Renal cortex interstitium (tissue), 11 donors: Measurements from ENCODE around the gene SGCD. TPM values are rescaled to one million over a fixed set of nuclear protein-coding genes. Genes with fewer than 3 reads are reported as not detected.

ENCODE experiments used
- DNase-seq, 11 donors: peaks; one replicate each; pipeline ENCODE4 v3.0.0-alpha.2; 2013; ENCODE audit warnings: low read depth in 9 of 11, low spot score in 4 of 11; ENCODE audit errors: extremely low read depth in 1 of 11
- polyA plus RNA-seq, 3 donors: library from polyadenylated mRNA; unstranded; fragments of 120-200 nt; gene quantifications; one replicate each; pipeline ENCODE4 v1.2.1, GENCODE V29; 2013; ENCODE audit not compliant: insufficient read length in 3 of 3

SGCD gene
- polyA plus RNA-seq, 3 donors: 5.0 to 6.9 (median 5.6) TPM

DNA sequence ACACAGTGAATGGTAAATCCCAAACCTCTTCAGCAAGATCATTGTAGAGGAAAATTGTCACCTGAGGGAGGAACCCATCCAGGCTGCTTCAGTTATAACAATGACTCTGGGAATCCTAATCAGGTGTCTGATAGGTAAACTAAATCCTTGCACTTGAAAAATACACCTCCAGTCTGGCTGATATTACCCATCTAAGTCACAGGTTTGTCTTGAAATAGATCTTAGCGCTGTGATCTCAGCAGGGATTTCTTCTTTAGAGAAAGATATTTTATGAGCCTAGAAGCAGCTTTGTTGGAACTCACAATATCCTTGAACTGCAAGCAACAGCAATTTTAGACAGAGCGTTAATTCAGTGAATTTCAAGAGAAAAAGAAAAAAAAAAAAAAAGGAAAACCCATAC, 149.7 kb downstream of the SGCD start:
- no peak for DNase-seq

DNA sequence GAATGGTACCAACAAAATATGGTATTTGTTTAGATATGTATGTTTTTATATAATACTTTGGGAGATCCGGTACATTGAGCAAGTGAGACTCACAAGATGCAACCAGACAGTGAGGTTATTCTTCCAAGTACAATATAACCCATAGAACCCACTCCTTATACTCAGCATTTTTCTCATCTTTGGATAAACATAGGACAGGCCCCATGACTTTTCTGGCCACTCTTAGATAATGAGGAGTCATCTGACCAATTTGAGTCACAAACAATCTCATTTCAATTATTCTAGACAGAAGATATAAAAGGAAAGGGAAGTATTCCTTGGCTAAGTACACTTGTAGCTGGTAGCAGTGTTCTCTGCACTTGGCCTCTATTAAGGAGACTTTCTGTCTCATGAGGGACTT, 150.2 kb downstream of the SGCD start:
- DNase-seq: no peak

DNA sequence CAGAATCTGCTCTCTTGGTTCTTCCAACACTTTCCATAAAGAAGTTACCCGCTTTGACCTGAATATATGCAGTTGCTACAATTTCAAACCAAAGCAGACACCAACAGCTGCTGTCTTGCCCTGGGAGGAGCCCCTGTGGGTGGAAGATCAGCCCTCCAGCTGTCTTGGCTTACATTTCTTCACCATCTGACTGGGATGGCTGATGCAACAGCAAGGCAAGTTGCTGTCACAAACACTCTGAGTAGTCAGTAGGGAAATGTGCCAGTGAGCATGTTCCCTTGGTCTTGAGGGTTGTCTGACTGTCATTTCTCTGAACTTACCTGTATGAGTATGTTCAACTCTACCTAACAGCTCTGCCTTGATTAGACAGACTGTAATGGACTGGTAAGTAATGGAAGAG, 152.9 kb downstream of the SGCD start:
- DNase-seq: no peak

DNA sequence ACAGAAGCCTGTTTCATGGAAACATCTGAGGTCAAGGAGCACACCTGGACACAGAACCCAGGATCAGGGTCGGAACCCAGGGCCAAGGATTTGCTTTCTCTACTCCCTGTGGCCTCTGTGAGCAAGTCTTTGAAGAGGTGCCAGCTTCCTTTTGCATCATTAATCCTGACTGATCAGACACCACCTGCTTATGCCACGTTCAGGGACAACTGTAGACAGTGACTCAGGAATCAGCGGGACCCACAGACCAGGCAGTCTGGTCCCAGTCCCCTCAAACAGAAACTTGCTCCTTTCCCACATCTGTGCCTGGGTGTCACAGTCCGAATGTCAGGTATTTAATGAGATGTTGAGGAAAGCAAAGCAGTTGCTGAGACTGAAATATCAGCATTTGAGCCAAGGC, 154.8 kb downstream of the SGCD start:
- peak in 1 of 11 donors; percentile 16 for DNase-seq

DNA sequence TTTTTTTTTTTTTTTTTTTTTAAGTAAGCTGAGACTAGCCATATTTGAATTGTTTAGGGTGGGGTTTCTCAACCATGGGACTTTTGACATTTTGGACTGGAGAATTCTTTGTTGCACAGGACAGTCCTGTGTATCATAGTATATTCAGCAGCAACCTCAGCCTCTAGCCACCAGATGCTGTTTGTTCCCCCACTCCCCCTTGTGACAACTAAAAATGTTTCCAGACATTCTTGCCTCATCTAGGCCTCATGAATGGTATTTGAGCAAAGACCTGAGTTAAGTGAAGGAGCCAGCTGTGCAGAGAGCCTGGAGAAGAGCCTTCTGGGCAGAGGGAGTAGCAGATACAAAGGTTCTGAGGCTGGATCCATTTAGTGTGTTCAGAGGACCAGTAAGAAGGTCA, 155.9 kb downstream of the SGCD start:
- no peak for DNase-seq

DNA sequence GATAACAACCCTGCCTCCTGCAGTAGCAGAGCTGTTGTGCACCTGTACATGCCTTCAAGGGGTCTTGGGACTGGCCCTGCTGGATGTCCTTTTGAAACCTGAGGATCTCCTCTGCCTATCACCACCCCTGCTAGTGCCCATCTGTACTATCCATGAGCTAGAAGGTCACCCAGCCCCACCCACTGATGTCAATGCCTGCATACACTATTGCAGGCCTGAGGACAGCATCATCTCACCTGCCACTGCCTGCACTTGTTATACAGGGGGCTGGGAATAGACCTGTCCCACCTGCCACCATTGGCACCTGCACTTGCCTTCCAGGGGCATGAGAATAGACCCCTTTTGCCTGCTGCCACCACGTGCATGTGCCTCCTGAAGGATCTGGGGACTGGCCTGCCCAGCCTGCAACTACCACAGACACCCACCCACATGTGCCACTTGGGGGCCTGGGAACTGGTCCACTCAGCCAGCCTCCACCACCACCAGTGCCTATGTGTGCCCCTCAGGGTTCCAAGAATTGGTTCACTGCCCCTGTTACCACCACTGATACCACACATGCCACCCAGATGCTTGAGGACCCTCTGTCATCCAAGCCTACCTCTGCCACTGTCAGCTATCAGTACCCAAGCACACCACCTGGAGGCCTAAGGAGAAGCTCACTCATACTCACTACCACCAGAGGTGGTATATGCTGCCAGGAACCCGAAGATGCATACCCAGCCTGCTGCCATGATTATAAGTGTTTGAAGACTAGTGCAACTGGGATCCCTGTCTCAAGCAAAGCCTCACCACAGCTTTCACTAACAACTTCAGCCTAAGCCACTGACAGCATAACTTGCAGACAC, 159.7 kb downstream of the SGCD start:
- DNase-seq: no peak

DNA sequence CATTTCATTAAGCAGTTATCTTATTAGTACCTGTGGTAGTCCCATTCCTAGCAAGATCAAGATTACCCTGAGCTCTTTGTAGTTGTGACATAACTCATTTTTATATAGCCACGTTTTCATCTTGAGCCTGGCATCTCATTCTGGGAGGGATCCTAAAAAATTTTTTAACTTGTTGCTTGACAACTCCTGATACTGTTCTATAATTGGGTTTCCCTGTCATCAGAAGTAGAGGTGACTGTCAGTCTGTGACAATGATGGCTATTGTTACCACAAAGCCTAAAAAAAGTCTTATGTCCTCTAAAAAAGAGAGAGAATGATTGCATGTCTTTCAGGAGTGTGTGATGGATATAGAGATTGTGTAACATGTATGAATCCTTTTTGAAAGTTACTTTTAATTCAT, 164.8 kb downstream of the SGCD start:
- no peak for DNase-seq

DNA sequence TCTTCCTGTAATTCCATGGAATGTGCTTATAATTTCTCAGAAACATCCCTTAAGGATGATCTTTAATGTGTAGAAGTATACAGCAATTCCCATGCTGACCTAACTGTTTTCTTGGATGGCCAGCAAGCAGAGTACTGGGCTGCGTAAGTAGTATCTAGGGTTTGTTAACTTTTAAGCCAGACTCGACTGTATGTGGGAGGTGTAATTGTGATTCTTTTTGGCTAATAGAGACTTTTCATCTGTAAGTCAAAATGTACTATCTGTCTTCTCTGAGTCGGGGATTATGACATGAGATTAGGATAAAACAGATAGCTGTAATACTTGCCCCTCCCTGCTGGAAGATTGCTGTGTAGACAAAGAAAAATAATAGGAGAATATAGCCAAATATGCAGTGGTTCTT, 169.3 kb downstream of the SGCD start:
- DNase-seq: no peak

DNA sequence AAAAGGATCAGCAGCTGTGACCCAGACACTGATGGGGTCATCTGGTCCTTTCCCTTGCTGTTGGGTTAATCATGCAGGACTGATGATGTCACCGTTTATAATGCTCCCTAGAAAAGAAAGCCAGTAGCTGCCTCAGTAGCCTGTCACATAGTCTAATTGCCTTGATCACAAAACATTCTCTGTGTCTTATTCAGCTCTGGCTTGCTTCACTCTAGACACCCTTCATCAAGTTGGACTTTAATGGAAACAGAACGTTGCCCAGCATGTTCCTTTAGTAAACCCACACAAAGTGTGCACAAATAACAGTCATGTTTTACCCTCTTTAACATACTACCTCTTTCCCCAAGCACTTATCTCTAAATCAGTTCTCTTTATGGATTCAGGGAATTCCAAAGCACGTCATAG, 170.8 kb downstream of the SGCD start:
- no peak for DNase-seq

DNA sequence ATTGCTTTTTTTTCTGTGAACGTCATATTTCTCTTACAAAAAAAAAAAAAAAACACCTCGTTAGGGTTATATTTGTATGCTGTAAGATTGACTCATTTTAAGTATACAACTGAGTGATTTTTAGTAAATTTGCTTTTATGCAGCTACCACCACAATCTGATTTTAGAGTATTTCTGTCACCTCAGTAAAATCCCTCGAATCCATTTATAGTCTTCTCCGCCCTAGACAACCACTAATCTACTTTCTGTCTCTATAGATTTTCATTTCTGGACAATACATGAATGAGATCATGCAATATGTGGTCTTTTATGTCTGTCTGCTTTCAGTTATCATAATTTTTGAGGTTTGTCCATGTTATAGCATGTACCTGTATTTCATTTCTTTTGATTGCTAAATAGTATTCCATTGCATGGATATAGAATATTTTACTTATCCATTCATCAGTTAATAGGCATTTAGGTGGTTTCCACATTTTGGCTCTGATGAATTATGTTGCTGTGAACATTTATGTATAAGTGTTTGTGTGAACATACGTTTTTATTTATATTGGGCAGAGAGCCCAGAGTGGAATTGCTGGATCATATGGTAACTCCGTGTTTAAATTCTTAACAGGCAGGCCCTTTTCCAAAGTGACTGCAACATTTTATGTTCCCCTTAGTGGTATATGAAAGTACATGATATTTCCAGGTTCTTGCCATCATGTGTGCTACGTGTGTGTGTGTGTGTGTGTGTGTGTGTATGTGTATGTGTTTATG, 171.4 kb downstream of the SGCD start:
- no peak for DNase-seq

DNA sequence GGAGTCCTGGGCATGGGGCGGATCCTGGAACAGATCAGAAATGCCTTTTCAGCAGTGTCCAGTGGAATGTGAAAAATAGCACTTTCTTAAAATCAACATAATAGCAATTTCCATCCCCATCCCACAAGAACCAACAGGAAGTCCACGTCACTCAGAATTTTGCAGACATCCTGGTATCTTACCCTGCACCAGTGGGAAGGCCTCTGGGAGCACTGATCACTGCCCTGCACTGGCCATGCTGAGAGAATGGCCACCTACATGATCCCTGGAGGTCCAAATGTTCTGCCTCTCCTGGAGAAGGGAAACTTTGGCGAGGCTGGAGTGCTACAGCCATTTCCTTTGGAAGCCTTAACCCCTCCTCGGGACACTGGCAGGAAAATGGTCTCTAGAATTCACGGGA, 173.8 kb downstream of the SGCD start:
- DNase-seq: no peak

DNA sequence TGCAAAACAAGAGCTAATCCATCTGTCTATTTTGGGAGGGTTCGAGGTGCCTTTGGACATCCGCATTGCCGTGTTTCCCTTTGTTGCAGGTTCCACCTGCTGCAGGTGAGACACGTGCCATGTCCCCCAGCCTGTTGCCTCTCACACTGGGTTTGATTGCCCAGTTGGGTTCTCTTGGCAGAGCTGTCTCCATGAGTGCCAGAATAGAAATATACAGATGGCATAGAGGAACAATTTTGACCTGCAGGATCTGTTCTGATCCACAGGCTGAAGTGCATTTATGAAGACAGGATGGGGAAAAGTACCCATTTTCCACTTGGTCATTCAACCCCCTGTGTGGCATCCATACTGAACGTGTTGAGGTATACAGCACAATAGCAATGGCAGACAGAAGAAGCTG, 178.1 kb downstream of the SGCD start:
- no peak for DNase-seq

DNA sequence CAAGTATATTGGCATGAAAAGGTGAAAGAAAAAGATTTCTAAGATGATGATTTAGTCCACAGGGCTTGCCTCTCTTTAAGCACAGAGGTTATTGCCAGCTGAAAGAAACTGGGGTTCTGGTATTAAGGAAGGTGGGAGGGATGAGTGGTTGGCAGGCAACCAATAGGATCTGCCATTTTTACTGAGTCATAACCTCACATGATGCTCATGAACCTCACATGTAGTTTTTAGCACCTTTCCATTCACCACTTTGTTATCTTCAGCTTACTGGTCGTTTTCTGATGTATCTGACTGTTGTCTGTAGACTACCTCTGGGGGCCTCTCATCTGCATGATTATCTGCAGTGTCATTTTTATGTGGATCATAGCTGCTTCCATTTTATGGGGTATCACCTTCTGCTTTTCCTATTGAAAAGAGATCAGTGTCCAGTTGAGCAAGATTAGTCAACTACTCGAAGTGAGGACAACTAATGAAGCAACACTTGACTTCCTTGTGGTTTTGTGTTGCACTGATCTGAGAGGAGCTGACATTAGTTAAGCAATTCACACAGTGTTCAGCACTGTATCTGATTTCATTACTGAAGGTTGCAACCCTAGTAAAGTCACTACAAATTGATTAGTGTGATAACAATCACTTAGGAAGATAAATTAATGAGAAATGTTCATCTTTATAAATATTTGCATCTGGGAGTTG, 186.3 kb downstream of the SGCD start:
- DNase-seq: no peak

DNA sequence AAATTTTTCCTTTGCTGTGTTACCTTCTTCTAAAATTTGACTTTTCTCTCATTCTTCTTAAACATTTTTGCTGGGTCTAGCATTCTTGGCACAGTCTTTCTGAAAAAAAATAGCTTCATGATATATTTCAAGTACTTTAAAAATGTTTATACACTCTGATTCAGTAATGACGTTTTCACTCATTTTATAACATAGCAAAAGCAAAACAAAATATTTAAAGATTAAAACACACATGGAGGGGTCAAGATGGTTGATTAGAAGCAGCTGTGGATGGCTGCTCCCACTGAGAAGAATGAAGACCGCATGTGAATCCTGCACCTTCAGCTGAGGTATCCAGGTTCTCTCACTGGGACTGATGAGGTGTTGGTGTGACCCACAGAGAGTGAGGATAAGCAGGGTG, 188.2 kb downstream of the SGCD start:
- peak in 1 of 11 donors; percentile 20 for DNase-seq

DNA sequence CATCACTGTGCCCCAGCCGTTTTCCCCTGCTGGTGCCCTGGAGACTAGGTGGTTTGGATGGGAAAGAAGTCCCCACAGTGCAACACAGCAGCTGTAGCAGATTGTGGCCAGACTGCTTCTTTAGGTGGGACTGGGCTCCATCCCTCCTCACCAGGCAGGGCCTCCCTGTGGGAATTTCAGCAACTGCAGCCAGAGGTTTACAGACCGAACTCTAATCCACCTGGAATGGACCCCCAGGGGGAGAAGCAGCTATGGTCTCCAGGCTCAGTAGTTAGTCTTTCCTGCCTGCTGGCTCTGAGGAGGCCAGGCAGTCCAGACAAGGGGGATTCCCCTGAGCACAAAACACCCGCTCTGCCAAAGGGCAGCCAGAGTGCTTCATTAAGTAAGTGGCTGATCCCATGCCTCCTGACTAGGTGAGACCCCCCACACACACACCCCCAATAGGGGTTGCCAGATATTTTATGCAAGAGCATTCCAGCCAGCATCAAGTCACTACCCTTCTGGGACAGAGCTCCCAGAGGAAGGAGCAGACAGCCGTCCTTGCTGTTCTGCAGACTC, 188.9 kb downstream of the SGCD start:
- DNase-seq: no peak

DNA sequence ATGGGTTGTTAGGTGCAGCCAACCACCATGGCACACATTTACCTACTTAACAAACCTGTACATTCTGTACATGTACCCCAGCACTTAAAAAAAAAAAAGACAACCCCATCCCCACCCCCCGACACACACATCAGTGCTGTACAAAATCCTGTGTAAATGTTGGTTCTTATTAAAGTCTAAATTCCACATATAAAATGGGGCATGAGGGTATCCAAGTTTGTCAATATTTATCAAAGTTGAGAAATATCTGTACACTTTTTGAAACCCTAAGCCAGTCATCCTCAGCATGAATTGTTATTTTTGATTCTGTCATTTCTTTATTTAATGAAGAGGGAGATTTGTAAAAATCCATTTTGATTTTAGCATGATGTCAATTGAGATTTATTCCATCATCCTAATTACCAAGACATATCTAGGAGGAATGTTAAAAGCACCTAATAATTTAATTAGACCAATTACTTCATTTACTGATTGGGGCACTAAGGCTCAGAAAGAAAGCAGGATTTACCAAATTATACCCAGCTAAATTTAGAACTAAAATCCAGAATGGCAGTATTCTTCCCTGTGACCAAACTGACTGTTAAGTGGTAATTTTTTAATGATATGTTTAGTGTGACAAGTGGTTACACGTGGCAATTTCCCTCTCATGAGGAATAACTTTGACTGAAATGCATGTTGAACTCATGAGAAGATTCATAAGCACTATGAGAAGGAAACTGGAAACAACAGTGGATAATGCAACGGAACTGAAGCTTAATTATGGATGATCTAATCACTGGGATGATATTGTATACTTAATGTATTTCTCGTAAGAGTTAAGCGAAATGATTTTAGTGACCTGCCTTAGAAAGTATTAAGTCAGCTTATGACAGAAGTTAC, 195.9 kb downstream of the SGCD start:
- no peak for DNase-seq

DNA sequence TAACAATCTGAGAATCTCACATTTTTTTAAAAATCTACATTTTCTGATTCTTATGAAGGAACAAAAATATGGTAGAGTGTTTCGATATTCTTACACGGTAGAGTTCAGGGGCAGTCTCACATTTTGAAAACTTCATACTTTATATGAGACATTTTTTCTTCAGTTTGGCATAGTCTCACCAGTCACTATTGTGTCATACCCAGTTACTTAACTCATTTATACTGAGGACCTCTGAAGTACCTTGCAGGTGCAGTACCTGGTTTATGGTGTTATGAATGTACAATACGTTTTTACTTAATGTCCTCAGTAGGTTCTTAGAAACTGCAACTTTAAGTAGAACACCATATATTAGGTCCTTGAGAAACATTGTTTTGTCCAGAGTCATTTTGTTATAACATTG, 196.6 kb downstream of the SGCD start:
- no peak for DNase-seq

DNA sequence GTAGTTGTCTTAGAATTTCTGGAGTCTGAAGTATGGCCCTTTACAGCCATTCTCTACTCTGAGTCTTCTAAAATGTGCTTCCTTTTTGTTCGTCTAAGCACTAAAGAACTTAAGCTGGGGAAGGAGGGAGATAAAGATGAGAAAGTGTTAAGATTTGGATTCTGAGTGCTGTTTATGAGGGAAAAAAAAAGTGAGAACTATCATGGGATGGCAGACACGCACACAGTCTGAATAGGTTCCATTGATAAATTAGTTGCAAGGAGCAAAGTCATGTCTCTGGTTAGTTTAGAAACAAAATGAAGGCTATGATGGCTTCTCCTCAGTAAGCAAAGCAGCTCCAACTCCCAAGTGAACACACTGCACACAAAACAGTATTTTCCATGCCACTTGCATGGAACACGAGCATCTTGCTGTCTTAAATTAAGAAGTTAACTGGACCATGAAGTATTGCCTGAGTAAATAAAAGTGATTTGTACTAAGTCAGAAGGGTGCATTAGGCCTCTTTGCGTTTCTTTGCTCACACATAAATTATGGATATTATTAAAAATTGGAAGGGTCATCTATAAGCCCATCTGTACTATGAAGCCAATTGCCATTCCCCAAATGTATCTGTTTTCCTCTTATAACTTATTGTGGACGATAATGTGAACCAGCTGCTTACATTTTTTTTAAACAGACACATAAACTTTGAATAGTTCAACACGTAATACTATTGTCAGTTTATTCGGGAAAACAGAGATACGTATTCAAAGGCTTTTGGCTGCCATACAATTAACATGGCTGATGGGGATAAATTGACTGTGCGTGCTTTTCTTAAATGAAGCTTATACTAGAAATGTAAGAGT, 199.3 kb downstream of the SGCD start:
- DNase-seq: peak in 5 of 11 donors; percentile 15 to 38 (median 36)
